NCI-H2196 (cell line): Measurements from ENCODE around the gene GGCX.

ENCODE experiments used
- DNase-seq: peaks from one replicate; lab custom pipeline; 2025; ENCODE audit not compliant: unreplicated experiment; lab: John Stamatoyannopoulos, UW

The GGCX gene

DNA sequence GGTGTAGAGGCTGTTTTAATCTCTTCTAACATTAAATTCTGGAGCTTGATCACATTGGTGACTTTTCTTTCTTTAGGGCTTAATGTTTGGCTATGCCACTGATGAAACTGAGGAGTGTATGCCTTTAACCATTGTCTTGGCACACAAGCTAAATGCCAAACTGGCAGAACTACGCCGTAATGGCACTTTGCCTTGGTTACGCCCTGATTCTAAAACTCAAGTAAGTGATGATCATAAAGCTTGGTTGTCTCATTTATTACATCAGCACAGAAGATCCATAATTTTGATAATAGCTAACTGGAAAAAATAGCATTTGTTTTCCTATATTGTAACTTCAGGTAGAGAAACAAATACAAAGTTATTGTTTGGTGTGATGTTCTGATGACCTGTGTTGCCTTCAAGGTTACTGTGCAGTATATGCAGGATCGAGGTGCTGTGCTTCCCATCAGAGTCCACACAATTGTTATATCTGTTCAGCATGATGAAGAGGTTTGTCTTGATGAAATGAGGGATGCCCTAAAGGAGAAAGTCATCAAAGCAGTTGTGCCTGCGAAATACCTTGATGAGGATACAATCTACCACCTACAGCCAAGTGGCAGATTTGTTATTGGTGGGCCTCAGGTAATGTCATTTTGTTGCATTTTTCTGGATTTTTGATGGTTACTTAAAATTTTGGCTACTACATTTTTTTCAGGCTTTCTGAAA lies 19.4 kb downstream of the GGCX start:
- DNase-seq = no peak

DNA sequence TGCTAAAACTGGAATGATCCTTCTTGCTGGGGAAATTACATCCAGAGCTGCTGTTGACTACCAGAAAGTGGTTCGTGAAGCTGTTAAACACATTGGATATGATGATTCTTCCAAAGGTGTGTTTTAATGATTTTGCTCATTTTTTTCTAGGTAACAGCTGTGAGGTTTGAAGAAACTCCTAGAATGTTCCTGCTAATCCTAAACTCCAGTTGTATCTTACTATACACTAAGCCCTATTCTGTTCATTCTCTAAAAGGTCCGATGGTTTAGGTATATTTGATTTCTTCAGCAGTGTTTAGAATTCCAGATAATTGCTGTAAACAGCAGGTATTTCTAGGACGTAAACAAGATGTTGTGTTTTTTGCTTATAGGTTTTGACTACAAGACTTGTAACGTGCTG lies 20.0 kb downstream of the GGCX start:
- DNase-seq = no peak

DNA sequence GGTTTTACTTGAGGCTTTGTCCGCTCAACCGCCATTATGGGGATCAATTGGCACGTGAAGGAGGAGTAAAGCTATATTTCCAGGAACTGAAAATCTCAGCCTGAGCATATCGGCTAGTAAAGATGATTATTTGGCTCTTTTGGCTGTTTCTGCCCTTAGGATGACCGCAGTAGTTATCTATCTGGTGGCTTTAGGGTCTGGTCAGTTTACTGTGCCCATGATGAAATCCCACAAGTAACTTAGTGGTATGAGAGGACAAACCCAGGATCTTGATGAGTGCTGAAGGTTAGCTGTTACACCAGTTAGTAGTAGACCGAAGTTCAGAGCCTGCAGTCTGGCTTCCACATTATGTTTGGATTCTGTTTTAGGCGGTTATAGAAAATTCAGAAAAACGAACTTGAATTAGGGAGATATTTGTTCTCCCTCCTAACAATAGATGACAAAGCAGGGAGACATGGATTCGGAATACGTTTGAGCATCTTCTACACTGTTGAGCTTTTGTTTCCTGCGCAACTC lies 21.1 kb downstream of the GGCX start:
- DNase-seq = no peak

DNA sequence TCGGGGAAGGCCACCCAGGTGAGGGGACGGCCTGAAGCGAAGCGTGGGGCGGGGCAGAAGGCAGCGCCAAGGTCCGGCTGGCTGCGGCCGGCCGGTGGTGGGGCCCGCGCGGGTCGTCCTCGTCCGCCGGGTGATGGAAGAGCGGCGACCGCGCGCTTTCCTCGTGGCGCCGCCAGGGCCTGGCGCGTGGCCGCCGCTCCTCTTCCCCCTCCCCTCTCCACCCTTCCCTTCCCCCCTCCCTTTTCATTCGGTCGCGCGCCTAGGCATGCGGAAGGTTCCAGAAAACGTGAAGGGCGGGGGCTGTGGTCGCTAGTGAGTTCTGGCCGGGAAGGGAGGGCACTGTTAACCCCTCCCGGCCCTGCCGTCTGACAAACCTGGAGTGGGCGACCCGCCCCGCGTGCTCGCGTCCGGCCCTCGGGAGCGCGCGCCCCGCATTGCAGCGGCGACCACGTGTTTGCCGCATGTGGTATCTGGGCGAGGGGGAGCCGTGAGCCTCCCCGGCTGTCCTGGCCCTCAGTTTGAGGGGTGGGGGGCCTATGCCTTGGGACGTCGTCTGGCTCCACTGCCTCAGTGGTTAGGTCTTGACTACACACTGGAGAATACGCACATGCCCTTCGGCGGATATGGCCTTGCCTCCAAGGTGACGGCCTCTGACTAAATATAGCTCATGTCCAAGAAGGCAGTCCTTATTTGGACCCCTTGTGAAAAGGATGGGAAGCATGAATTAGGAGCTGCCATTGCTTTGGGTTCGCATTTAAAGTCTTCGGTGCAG lies 21.7 kb downstream of the GGCX start:
- DNase-seq = no peak

DNA sequence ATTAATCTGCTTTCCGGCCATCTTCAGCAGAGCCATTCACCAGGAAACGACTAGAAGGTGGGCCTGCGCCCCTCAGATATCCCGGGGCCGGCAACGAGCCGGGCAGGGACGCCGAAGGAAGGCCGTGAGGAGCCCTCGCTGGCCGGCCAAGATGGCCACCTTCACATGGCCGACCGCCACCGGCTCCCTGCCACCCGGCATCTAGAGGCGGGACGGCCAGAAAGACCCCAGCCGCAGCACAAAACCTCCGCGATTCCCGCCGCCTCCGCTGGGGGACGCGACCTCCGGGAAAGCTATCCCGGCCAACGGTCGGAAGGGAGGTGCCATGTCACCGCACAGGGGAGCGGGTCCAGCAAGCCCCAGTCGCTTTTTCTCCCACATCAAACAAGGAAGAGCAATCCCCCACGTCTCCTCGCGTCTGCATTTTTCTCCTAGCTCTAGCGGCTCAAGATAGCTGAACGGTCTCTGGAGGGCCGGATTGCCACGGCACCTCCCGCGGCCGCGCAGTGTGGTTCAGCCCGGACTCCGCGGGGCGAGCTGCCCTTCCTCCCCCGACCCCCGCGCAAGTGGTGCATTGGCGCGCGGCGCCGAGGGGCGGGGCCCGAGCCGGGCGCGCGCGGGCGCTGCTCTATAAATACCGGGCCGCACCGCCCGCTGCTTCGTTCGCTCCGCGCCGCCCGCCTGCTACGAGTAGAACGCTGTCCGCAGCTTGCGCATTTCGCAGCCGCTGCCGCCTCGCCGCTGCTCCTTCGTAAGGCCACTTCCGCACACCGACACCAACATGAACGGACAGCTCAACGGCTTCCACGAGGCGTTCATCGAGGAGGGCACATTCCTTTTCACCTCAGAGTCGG lies 22.6 kb downstream of the GGCX start, which contains the start of gene MAT2A:
Gene MAT2A (plus strand): TSS at position 662 of the 854 bp plus-strand sequence. CDS start 120 bp downstream, at position 782.
- DNase-seq = peak; percentile 75

DNA sequence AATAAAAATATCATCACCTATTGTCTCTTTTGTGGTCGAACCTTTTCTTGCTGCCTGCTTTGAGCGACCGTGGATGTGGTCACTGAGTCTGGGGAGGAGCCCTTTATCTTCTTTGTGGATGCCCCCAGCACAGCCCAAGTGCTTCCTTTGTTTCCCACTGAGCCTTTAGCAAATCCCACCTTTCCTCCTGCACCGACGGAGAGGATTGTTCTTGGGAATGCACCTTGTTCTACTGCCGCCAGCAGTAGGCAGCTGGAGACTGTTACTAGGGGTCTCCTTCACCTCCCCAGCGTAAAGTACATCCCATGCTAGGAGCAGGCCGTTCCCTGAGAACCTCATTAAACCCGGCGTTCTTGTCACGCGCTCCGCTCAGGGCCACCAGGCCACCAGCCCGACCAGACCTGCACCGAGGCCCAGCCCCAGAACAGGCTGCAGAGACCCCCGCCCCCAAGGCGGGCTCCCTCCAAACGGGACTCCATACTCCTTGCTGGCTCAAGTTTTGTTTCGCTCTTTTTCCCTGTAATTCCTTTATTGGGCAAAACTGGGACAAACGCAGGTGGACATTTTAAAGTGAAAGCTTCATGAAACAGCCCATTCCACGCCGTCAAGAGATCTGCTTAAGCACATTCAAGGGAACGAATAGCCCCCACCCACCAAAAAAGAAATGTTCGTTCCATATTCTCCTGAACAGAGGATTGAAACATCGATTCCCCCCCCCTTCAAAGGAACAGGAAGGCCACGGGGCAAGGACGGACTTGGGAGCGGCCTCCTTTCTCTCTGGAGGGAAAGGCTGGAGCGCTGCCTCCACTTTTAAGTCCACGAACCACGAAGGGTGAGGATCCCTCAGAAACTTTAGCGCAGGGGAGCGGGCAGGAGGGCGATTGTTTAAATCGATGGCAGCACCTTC lies 23.4 kb downstream of the GGCX start:
- no peak for DNase-seq

DNA sequence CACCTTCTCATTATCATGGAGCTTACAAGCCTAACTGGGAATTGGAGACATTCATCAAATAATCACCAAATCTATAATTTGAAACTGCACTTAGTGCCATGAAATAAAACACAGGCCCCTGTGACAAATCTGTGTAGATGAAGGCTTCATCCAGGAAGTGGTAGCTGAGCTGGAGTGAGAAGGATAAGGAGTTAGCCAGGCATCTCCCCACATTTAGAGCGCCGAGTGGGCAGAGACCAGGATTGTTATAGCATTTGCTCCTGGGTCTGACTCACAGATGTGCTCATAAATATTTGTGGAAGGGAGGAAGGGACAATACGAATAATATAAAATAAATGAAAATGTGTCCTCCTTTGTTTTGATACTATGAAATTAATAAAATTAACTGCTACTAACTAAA lies 24.8 kb downstream of the GGCX start:
- no peak for DNase-seq

DNA sequence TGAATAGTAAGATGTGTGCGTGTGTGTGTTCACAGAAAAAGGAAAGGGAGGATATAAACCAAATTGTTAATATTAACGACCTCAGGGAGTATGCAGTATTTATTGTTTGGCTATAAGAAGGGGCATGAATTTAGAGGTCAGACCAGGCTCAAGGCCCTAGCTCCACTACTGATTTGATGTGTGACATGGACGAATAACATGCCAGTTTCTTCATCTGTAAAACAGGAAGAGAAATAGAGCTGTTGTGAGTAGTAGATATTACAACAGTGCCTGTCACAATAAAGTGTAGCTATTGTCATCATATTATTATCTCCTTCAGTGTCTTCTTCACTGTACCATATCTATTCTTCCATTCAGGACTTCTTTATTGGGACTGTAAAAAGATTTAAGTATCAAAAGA lies 26.4 kb downstream of the GGCX start:
- no peak for DNase-seq

DNA sequence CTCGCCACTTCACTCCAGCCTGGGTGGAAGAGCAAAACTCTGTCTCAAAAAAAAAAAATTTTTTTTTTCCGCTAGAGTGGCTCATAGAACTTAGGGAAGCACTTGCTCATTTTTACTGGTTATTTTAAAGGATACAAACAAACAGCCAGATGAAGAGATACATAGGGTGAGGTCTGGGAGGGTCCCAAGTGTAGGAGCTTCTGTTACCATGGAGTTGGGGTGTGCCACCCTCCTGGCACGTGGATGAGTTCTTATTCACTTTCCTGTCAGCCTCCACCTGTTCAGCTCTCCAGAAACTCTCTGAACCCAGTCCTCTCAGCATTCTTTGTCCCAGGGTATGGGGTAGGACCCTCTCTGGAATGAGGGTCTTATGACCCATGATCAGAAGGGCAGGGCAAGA lies 27.2 kb downstream of the GGCX start:
- no peak for DNase-seq

DNA sequence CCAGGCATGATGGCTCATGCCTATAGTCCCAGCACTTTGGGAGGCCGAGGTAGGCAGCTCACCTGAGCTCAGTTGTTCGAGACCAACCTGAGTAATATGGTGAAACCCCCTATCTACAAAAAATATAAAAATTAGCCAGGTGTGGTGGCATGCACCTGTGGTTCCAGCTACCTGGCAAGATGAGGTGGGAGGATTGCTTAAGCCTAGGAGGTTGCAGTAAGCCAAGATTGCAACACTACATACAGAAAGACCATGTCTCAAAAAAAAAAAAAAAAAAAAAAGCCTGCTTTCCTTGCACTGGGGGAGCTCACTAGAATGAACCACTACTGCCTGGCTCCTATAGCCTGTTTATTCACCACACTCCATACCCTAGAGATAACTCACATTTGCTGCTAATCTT lies 29.7 kb downstream of the GGCX start:
- DNase-seq = no peak

DNA sequence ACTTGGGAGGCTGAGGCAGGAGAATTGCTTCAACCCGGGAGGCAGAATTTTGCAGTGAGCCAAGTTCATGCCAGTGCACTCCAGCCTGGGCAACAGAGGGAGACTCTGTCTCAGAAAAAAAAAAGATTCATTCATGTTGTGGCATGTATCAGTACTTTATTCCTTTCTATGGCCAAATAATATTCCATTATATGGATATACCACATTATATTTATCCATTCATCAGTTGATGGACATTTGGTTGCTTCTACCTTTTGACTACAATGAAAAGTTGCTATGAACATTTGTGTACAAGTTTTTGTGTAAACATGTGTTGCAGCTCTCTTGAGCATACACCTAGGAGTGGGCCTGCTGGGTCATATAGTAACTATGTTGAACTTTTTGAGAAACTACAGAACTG lies 31.5 kb downstream of the GGCX start:
- no peak for DNase-seq

DNA sequence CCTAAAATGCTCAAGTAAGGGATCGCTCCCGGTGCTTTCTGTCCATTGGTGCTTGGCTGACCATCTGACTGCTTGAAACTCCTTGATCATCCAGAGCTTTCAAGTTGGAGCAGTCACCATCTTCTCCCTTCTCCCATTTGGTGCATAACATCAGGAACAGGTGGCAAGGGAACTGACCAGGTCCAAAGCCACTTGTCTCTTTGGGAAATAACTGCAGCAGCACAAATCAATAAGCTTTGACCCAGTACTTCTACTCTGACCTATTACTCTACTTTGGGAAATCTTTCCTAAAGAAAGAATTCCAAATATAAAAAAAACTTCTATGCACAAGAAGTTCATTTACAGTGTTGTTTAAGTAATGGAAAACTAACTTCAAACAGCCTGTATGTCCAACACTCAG lies 32.9 kb downstream of the GGCX start:
- no peak for DNase-seq

DNA sequence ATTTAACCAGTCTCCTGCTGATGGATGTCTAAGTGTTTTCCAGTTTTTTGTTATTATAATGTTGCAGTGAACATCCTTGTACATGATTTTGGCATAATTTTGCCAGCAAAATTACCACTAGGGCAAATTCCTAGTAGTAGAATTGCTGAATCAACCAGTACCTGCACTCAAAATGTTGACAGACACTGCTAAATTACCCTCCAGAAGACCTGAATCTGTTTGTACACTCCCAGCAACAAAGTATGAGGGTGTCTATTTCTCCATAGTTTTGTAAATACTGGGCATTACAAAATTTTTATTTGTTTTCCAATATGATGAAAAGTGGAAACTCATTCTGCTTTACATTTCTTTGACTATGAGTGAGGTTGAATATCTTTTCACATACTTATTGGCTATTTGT lies 33.5 kb downstream of the GGCX start:
- DNase-seq = no peak

DNA sequence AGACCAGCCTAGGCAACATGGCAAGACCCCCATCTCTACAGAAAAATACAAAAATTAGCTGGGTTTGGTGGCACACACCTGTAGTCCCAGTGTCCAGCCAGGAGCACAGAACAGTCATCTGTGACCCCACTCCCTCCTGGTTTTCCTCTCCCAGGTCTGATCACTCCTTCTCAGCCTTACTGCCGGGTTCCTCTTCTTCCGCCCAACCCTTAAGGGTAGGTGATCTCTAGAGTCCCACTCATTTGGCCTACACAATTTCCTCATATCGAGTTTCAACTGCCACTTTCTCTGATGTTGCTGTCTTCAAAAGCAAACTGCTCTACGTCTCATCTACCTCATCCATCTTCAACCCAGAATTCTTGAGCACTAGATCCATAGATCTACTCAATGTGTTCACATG lies 35.7 kb downstream of the GGCX start:
- no peak for DNase-seq

DNA sequence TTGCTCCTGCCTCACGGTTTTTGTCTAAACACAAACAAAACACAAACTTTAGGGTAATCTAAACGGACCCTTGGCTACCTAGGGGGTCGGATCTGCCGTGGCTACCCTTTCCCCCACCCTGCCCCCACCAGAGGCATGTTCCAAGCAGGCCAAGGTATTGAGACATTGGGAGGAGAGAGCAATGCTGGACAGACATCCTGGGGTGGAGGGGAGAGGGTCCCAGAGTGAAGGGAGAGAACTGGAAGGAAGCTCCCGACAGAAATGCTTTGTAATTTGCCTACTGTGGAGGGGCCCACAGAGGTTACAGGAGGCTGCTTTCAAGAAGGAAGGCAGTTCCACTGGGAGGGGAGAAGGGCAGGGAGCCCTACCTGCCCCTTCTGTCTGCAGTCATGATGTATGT lies 36.3 kb downstream of the GGCX start:
- no peak for DNase-seq

DNA sequence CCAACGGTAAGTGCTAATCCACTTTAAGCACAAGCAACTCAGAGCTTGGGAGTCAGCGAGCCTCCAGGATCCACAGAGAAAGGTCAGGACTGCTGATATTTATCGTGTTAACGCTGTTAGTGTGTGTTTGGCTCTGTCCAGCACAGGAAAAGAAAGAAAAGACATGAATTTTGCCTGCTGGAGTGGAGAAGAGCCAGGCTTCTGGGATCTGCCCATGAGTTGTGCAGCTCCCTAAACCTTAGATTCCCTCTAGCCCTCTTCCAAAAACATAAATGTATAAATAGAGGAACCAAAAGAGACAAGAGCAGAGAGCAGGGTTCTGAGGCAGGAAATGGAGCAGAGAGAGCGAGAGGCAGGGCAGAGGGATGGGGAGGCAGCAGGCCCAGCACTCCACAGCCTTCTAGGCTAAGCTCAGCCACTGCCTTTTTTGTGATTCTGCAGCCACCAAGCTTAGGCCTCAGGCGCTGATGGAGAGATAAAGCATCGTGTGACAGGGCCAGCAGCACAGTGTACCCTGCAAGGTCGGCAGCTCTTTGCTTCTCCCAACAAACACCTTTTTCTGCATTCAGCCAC lies 36.9 kb downstream of the GGCX start:
- no peak for DNase-seq

DNA sequence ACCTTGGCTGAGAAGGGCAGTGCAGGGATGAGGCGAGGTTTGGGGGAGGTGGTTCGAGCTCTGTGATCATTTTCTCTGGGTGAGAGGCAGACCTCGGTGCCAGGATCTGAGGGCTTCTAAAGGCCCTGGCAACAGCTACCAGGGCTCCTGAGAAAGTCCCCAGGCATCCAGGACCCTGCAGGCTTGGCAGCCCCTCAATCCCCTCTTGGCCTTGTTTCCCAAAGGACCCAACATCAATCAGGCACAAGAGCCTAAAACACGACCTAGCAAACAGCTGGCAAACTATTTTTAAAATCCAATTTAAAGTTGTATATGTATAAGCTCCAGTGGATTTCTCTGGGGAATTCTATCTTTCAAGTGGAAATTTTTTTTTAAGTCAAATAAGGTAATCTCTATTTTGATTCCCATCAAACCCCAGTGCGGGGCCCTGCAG lies 37.4 kb downstream of the GGCX start:
- DNase-seq = no peak

DNA sequence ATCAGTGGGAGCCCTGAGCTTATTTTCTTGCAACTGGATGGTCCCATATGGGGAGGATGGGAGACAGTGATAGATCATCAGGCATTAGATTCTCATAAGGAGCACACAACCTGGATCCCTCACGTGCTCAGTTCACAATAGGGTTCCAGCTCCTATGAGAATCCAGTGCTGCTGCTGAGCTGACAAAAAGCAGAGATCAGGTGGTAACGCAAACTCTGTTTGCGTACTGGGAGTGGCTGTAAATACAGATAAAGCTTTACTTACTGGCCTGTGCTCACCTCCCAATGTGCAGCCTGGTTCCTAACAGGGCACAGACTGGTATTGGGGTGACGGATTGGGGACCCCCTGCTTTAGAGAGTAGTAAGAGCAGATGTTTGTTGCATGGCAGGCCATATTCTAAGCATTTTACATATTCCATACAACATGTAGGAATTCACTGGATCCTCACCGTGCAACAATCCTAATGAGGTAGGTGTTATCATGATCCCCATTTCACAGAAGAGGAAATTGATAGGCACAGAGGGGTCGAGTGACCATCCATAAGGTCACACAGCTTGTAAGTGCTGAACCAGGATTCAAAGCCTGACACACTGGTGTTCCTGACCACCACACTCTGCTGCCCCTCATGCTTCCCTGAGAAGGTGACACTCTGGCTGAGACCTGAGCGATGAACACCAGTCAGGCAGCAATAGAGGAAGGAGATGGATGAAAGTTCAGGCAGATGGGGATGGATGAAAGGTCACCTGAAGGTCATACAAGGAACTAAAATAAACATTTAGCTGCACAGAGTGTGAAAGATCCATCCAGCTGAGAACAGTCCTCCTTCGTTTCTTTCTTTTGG lies 38.0 kb downstream of the GGCX start:
- DNase-seq = no peak

DNA sequence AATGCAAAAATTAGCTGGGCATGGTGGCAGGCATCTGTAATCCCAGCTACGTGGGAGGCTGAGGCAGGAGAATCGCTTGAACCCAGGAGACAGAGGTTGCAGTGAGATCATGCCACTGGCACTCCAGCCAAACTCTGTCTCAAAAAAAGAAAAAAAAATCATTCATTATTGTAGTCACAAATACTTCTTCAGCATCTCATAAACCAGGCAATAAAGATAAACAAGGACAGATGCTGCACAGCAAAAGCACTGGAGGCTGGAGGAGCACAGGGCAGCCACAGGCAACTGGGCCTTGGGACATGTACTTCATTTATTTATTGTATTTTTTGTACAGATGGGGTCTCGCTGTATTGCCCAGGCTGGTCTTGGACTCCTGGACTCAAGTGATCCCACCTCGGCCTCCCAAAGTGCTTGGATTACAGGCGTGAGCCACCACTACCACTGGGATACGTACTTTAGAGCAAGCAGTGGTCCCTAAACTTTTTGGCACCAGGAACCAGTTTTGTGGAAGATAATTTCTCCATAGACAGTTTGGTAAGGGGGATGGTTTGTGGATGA lies 39.1 kb downstream of the GGCX start:
- DNase-seq = no peak
